ENCODE results near the gene MARVELD1.

DNA sequence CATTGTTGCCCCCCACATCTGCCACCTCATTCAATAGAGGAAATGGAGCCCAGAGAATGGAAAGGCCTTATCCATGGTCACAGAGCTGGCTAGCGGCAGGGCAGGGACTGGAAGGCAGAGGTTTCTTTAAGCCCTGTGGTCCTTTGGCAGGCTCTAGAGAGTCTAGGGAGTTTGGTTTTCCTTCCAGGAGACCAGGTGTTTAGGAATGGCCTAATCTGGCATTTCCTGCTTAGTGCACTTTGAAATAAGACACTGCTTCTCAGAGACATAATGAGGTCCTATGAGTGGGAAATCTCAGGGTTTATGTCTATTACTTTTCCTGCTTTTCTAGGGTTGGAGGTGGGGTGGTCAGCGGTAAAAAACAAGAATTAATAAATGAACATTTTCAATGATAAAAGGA, 6.1 kb downstream of the MARVELD1 start:
- TF ChIP-seq, protein P1, sequence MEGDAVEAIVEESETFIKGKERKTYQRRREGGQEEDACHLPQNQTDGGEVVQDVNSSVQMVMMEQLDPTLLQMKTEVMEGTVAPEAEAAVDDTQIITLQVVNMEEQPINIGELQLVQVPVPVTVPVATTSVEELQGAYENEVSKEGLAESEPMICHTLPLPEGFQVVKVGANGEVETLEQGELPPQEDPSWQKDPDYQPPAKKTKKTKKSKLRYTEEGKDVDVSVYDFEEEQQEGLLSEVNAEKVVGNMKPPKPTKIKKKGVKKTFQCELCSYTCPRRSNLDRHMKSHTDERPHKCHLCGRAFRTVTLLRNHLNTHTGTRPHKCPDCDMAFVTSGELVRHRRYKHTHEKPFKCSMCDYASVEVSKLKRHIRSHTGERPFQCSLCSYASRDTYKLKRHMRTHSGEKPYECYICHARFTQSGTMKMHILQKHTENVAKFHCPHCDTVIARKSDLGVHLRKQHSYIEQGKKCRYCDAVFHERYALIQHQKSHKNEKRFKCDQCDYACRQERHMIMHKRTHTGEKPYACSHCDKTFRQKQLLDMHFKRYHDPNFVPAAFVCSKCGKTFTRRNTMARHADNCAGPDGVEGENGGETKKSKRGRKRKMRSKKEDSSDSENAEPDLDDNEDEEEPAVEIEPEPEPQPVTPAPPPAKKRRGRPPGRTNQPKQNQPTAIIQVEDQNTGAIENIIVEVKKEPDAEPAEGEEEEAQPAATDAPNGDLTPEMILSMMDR (IDR thresholded peaks at IDR 0.05) = no peak
- TF ChIP-seq POLR2AphosphoS5 (IDR thresholded peaks at IDR 0.05; ENCODE audit: low read depth, low read length) (no peak), SIN3A (IDR thresholded peaks at IDR 0.05; ENCODE audit: borderline replicate concordance, insufficient read depth, low read depth, low read length) (no peak)

Measured in Panc1 (cell line).